SW480 (cell line): ENCODE data around the gene PRDM12.

Source experiments
- DNase-seq: peaks from one replicate; pipeline ENCODE4 v3.0.0-alpha.2; 2016; ENCODE audit warnings: low spot score

Gene PRDM12

DNA sequence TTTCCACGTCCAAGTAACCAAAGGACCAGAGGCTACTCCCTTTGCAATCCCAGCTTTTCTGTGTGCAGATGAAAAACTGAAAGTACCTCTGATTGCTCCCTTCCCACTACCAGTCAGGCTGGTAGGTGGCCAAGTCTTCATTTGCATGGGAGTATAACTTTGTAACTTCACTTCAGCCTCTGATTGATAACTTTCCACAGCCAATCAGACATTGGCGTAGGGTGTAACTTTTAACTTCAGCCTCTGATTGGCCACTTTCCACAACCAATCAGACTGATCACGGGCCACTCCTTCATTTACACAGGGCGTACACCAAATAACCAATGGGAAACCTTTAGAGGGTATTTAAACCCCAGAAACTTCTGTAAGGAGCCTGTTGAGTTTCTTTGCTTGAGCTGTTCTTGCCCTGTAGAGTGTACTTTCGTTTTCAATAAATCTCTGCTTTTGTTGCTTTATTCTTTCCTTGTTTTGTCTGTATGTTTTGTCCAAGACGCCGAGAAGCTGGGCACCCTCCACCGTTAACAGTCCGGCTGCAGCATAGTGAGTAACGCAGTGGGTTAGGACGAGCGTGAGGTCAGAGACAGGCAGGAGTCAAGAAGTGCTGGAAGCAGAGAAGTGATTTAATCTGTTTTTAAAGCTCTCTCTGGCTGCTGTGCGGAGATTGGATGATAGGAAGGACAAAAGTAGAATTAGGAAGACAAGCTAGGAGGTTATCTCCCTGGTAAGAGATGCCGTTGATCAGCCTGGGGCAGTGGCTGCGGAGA lies 25.7 kb downstream of the PRDM12 start:
- DNase-seq: peak; percentile 95

DNA sequence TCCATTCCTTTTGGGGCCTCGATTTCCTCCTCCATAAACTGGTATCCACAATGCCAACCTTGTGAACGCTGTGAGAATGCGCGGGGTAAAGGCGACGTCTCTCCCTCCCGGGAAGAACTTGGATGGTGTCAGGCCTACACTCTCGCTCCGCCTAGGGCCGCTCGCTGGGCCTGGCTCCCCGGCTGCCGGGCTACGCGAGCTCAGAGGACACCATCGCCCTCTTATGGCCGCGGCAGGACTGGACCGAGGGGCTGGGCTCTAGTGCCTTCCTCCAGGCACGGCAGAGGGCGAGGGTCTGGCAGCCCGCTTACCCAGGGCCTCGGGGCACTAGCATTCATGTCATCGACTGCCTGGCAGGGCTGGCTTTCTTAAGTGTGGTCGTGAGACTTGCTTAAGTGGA lies 27.9 kb downstream of the PRDM12 start:
- no peak for DNase-seq

DNA sequence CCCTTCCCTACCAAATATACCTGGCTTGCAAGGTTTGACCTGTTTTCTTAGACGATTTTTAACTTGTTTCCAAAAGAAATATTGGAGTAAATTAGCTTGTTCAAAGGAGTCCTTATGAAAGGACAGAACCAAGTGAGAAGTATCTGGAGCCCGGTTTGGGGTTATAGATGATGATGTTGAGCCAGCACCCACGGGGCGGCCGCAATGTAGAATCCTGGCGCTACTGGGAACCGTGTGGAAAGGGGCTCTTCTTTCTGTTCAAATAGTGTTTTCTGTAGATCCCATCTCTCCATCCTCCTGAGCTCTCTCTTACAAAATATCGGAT lies 28.7 kb downstream of the PRDM12 start:
- no peak for DNase-seq

DNA sequence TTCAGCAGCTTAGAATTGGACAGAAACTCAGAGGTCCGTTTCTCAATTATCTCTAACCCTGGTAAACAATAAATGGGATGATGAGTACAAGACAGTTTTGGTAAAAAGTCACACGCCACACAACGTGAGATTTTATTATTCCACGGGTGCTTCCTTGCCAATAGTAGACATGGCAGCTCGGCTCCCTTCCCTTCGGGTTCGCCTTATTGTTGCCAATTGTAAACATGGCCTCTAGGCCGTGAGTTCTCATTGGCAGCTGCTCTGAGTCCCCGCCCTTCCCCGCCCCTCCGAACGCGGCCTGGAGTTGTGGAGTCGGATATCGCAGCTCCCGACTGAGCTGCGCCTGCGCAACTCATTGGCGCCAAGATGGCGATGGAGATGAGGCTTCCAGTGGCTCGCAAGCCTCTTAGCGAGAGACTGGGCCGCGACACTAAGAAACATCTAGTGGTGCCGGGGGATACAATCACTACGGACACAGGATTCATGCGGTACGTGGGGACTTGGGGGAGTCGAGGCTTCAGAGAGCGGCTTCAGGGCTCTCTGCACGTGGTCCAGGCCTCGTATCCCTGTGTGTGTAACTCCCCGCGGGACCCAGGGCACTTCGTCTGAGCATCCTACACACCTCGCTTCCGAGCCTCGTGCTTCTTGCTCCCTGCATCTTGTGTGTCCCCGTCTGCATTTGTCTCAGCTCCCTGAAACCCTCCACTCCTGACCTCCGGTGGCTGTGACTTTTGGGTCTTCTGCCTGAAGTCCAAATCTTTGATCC lies 29.2 kb downstream of the PRDM12 start, which contains the start of gene EXOSC2:
Gene EXOSC2 (plus strand): TSS at position 355 of the 766 bp plus-strand sequence. CDS start 12 bp downstream, at position 367.
- DNase-seq: peak; percentile 97

DNA sequence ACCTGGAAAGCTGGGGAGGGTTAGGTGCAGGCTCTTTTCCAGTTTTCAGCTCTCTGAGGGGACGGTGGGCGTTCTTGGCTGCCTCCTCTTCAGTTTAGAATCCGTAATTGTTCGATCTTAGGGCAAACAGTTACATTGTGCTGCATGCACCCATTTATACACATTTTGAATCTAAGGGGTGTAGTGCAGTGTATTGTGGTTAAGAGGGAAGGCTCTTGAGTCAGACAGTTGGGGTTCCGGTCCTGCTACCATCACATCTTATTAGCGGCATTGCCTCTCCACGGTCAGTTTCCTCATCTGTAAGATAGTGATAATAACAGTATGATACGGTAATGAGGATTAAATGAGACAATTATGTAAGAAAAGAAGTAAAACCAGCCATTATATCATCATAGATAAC lies 29.8 kb downstream of the PRDM12 start:
- no peak for DNase-seq

DNA sequence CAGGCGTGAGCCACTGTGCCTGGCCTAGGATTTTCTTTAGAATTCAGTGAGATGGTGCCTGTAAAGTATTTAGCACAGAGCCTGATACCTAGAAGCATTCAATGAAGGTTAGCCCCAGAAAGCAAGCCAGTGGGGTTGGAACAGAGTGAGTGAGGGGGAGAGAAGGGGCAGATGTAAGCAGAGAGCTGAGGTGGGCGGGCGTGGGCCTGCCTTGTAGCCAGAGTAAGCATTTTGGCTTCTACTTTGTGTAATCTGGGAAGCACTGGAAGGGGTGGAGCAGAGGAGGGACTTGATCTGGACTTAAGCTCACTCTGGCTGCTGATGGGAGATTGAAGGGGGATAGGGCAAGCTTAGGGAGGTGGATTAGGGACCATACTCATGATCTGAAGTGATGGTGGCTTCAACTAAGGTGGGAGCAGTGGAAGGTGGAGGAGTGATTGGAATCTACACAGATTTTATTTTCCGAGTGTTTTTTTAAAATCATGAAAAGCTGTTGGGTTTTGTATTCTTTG lies 31.8 kb downstream of the PRDM12 start:
- no peak for DNase-seq

DNA sequence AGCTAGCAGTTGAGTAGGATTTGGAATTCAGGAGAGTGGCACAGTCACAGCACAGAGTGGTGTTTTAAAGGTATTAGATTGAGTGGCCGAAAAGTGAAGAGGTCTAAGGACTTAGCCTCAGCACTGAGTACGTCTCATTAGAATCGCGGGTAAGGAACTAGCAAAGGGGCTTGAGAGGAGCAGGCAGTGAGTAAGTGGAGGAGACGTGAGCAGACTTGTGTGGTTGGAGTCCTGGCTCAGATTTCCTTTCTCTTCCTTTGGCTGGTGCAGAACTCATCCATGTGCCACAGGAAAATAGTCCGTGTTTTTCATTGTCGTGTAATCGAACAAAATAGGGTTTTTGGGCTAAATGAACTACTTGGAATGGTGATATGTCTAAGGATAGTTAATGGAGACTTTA lies 32.6 kb downstream of the PRDM12 start:
- no peak for DNase-seq

DNA sequence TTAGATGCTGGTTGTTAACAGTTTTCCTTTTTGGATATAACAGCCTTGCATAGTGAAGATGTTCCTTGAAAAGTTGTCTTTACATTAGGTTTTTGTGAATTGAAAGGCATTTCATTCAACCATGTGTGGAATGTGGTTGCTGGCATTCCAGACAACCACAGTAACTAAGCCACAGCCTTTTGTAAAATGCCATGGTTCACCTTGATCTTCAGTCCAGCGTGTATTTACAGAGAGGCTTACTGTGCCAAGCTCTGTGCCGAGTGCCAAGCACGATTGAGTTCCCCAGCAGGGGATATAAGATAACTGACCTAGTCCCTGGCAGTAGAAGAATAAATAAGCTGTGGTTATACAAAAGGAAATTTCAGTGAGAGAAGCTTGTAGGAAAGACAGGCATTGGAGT lies 34.1 kb downstream of the PRDM12 start:
- no peak for DNase-seq

DNA sequence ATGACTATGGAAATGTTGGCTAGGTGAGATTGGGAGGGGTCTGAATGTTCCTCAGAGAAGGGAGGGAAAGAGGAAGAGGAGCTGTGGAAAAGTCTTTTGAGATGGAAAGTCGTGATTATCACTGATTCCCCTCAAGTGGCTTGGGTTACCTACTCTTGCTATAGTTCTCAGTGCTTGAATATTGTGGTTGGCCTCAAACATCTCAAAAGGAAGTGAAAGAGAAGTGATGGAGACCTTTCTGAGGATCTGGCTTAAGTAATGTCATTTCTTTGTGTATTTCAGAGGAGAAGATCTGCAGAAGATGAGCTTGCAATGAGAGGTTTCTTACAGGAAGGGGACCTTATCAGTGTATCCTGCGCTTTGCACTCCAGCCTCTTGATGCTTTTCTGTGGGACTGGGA lies 34.7 kb downstream of the PRDM12 start:
- DNase-seq: no peak

DNA sequence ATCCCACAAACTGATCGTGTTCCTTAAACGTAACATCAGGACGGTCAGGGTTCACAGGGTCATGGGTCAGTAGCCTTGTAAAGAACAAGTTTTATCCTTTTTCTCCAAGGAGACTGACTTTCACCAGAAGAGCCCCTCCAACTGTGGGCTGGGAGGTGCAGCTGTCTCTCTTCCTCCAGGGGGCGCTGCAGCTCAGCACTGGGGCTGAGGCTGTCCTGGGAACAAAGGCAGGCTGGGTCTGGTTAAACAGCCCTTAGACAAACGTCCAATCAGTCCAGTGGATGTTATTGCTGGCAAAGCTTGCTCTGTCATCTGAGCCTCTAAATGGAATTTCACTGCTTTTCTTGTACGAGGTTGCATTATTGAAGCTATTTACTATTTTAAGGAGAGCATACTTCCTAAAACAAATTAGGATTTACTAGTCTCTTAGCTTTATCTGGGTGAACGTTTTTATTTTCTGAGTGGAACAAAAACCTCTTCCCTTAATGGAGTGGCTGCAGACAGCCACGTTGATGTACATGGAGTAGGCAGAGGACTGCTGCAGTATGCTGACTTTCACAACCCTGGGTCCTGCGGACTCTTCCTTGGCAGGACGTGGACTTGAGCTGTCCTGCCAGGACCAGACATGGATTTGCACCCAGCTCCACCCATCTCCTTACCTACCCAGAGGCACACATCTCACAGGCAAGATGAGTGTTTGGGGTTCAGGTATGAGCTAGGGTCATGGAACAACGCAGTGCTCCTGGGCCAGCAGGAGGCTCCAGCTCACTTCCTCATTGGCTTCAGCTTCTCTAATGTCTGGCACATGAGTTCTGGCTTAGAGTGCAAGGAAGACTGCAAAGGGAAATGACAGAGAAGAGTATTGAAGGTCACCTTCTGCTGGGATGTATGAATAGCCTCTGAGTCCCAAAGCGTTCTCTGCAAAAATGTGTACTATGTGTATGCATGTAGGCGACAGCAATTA lies 36.9 kb downstream of the PRDM12 start:
- no peak for DNase-seq

DNA sequence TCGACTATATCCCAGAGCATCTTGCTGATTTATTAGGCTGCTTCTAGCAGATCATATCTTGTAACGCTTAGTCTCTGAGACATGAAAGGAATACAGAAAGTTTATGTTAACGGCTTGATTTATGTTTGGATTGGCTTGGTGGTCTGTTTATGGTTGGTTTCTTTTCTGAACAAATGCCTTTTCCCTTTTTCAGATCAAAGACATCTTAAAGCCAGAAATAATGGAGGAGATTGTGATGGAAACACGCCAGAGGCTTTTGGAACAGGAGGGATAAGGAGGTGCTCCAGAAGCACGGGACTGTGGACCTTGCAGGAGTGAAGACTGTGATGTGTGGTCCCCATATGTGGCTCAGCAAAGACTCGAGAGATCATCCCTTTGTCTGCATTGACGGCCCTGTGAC lies 39.1 kb downstream of the PRDM12 start:
- no peak for DNase-seq

DNA sequence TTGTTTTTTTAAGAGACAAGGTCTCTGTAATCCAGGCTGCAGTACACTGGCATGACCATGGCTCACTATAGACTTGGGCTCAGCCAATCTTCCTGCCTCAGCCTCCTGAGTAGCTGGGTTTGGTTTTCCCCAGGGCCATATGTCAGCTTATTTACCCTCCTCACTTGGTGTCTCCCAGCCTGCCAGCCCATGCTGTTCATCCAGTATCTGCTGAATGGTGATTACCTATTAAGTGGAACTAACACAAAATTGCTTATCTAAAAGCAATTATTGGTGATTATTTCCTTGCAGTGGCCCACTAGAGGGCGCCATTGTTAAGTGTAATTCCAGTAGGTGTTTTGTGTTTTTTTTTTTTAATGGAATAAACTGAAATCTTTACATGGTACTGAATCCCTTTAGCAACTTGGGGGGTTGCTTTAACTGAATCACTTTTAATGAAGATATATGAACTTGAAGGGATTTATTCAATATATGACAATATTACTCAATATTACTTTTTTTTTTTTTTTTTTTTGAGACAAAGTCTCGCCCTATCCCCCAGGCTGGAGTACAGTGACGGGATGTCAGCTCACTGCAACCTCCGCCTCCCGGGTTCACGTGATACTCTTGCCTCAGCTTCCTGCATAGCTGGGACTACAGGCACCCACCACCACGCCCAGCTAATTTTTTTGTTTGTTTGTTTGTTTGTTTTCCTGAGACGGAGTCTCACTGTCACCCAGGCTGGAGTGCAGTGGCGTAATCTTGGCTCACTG lies 43.0 kb downstream of the PRDM12 start:
- DNase-seq: peak; percentile 63

DNA sequence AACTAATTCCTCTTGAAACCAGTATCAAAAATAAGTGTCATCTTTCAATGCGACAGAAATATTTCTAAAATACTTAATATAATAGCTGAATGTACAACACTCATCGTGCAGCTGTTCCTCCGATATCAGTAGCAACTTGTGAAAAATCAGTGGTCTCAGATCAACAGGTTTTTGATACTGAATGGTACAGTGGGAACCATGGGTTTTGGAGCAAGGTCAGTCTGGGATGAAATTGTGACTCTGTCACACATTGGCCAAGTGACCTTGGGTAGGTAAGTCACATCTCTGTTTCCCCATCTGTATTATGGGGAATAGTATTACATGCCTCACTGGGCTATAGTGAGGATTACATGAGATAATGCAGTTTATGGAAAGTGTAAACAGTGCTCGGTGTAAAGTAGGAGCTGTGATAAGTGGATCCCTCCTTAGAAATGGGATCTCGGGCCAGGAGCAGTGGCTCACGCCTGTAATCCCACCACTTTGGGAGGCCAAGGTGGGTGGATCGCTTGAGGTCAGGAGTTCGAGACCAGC lies 46.5 kb downstream of the PRDM12 start:
- no peak for DNase-seq

DNA sequence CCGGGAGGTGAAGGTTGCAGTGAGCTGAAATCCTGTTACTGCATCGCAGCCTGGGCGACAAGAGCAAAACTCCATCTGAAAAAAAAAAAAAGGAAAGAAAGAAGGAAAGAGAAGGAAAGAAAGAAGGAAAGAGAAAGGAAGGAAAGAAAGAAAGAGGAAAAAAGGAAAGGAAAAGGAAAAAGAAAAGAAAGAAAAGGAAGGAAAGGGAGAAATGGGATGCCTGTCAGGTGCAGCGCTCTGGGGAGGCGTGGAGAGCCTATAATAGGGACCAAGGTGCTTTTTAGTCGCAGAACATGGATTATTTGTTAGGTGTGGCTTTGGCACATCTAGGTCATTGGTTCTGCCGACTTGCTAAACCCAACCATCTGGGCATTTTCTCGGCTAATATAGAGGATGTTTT lies 47.1 kb downstream of the PRDM12 start:
- DNase-seq: no peak

DNA sequence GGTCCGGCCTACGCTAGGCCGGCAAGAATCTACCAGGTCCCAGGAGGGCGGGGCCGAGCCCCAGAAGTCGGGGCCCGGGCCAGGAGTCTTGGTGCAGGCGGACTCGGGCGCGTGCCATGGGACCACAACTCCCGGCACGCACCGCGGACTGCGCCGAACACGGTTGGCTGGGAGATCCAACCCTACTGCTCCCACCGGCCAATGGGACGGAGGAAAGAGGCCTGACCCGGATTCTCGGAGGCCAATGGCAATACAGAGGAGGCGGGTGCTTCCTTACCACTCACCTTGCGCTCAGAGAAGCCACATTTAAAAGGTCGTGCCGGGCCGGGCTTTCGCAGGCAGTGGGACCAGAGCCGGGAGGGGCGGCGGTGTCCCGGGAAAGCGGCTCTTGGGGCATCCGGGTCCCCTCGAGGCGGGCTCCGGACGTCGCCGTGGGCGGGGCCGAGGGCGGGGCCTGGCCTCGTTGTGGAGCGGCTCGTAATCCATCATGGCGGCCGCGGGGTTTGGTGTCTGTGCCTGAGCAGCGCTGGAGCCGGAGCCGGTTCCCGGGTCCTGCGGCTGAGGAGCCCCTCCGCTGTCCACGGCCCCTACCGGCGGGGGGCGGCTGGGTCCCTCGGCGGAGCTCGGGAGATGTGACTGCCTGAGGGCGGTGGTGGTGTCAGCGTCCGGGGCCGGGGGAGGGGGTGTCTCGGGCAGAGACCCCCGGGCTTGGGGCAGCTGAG lies 48.3 kb downstream of the PRDM12 start:
- peak; percentile 98 for DNase-seq

DNA sequence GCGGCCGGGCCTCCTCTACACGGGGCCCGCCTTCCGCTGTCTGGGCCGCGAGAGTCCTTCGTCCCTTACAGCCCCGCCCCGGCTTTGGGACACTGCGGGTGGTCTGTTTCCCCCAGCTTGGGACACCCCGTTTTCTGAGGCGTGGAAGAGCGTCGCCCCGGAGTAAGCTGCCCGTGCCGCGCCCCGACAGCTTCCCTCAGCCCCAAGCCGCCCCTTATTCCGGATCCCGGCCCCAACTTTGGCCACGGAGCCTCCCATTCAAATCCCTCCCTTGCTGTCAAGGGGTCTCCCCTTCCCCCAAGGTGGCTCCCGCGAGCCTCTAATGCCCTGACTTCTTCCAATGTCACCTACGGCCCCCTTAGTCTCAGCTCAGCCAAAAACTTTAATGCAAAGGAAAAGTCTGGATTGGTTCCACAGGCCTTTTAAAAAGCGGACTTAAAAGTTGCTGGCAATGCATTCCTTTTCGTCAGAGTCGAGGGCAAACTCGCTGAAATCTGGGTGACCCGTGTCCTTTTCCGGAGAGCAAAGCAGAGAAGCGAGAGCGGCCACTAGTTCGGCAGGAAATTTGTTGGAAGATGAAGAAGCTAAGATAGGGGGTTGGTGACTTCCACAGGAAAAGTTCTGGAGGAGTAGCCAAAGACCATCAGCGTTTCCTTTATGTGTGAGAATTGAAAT lies 49.0 kb downstream of the PRDM12 start:
- no peak for DNase-seq

DNA sequence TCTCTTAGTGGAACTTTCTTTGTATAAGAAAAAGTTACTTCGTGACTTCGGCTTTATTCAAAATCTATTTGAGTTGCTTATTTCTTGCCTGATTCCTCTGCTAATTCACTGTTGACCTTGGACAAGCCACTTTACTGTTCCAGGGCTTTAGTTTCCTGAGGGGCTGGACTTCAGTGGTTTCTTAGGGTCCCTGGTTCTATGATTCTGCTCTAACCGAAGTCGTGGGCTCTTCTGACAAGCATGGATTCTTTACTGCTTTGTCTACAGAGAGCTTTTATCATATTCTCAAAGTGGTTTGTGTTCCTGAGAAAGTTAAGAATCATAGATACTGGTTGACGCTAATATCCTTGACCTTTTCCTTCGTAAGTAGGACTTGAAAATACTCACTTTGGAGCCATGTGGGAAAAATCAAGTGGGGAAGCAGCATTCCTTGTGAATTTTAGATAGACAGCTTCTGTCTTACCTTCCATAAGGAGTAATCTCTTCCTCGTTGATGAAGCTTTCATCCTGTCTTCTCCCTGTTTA lies 50.3 kb downstream of the PRDM12 start:
- DNase-seq: no peak

DNA sequence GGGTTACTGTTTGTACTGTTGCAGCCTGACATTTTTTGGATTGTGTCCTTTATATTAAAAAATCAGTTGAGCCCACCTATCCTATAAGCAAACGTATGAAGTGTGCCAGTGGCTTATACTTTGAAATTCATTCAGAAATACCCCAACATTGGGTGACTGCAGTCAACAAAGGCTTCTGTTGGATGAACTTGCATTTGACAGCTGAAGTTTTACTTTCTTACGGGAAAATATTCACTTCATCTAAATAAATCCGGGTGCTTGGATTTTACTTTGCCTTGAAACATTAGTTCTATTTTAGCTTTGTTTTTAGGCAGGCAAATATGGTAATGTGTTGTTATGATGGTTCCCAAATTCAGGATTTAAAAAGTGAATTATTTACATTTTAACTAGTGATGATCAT lies 50.9 kb downstream of the PRDM12 start:
- DNase-seq: no peak

DNA sequence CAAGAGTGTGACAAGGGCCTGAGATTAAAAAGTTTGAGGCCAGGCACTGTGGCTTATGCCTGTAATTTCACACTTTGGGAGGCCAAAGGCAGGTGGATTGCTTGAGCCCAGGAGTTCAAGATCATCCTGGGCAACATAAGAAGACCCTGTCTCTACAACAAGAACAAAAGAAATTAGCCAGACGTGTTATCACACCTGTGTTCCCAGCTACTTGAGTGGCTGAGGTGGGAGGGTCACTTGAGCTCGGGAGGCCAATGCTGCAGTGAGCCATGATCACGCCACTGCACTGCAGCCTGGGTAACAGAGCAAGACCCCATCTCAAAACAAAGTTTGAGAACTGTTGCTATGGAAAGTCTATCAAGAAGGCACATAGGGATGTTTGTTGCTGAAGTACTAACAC lies 54.2 kb downstream of the PRDM12 start:
- DNase-seq: no peak

DNA sequence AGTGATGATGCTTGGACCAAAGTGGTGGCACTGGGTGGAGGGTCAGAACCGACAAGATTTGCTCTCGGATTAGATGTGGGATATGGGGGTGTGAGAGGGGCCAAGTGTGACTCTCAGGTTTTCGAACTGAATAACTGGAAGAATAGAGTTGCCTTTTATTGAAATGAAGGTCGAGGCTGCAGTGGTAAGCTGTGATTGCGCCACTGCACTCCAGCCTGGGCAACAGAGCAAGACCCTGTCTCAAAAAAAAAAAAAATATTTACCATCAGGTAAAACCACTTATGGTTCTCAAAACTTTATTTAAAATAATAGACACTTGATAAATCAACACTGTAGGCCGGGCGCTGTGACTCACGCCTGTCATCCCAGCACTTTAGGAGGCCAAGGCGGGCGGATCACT lies 56.4 kb downstream of the PRDM12 start:
- DNase-seq: no peak
